ENCODE data around the gene OMD.

DNA sequence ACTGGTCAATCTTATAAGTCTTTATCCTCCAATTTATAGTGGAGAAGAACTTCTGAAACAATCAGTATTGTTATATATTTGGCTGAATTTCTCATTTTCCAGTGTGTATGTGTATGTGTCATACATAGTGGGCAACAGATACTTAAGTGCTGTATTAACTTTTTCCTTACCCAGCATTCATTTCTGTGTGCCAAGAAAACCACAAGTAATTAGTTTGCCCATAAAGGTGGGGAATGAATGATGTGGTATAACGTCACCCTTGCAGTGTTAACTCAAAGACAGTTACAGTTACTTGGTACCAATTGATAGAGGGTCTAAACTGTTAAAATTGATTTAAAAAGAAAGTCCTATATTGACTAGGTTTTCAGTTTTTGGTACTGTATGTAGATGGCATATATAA, 21.9 kb downstream of the OMD start:
- TF ChIP-seq, protein P1, sequence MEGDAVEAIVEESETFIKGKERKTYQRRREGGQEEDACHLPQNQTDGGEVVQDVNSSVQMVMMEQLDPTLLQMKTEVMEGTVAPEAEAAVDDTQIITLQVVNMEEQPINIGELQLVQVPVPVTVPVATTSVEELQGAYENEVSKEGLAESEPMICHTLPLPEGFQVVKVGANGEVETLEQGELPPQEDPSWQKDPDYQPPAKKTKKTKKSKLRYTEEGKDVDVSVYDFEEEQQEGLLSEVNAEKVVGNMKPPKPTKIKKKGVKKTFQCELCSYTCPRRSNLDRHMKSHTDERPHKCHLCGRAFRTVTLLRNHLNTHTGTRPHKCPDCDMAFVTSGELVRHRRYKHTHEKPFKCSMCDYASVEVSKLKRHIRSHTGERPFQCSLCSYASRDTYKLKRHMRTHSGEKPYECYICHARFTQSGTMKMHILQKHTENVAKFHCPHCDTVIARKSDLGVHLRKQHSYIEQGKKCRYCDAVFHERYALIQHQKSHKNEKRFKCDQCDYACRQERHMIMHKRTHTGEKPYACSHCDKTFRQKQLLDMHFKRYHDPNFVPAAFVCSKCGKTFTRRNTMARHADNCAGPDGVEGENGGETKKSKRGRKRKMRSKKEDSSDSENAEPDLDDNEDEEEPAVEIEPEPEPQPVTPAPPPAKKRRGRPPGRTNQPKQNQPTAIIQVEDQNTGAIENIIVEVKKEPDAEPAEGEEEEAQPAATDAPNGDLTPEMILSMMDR (conservative IDR thresholded peaks at IDR 0.05): no peak
- no peak for TF ChIP-seq EZH2 (IDR thresholded peaks at IDR 0.05; ENCODE audit: low read depth)
